A549 (cell line): ENCODE measurements around the gene PLEKHA1.

ENCODE experiments used
- CTCF ChIP-seq: fragments of >200 bp; sonication (Bioruptor Twin); formaldehyde crosslinking; IDR thresholded peaks from 3 replicates; pipeline ENCODE4 v1.5.1; 2016
- EHF ChIP-seq: fragments of 250-450 bp; sonication (Bioruptor Pico); IDR thresholded peaks from 2 replicates; pipeline ENCODE4 v1.5.0; 2020; ENCODE audit warnings: mild to moderate bottlenecking
- MAX ChIP-seq: IDR thresholded peaks from 2 replicates; pipeline ENCODE4 v1.6.1; 2012
- MAZ ChIP-seq: fragments of 150-350 bp; IDR thresholded peaks from 2 replicates; pipeline ENCODE4 v1.6.1; 2014; ENCODE audit warnings: antibody characterized with exemption, low read depth, low read length, borderline replicate concordance
- POLR2A ChIP-seq: IDR thresholded peaks from 2 replicates; pipeline ENCODE4 v1.6.1; 2012; ENCODE audit warnings: mild to moderate bottlenecking, low read length
- RARB ChIP-seq: fragments of 250-450 bp; sonication (Bioruptor Pico); IDR thresholded peaks from 2 replicates; pipeline ENCODE4 v1.8.0; 2021; ENCODE audit warnings: mild to moderate bottlenecking, moderate library complexity
- USF2 ChIP-seq: fragments of 450-650 bp; IDR thresholded peaks from 2 replicates; pipeline ENCODE4 v1.6.1; 2014; ENCODE audit warnings: antibody characterized with exemption

- TF ChIP-seq MAX (no peak), POLR2A (no peak), RARB (CRISPR knock-in tag) (no peak), USF2 (no peak), CTCF (no peak), MAZ (no peak), EHF (CRISPR knock-in tag) (no peak)
Measured at GRCh38 chr10:122352817-122353525, 21.5 kb upstream of the PLEKHA1 start.
